ENCODE data around the gene MIF4GD. TPM values are rescaled to one million over a fixed set of nuclear protein-coding genes. Genes with fewer than 3 reads are reported as not detected.

Gene MIF4GD
- total RNA-seq, 1 experiment from 2014 or later: 21.6 TPM

DNA sequence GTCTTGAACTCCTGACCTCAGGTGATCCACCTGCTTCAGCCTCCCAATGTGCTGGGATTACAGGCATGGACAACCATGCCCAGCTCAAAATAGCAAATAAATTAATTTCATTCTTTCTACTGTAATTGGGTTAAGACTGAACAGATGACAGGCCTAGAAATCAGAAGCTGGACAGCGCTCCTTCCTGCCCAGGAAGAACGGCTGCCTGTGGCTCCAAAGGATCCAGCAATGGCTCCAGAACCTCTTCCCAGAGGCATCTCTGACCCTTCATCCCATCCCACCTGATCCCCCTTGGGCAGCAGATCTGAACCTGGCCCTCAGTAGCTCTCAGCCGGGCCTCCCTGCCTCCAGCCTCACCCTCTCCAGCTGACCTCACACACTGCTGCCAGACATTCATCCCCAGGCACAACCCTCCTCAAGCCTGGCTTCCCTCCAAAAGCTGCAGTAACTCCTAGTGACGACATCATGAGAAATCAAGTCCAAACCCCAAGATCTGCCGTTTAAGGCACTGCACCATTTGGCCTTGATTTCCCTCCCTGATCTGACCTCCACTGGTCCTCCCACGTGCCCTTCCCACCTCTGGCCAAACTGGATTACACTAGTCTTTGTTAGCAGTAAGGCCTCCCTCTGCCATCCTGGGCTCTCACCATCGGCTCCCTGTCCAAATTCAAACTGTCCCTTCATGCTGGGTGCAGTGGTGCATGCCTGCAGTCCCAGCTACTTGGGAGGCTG is 3.1 kb upstream of the MIF4GD start:
- ChIA-PET CTCF (interaction anchor here (1.7 kb wide), 1 partner anchor 15 kb away, joined by 6 read pairs; the partner anchor contains the start of gene SLC25A19), POLR2A (interaction anchor here (1.2 kb wide), 1 partner anchor 15 kb away, joined by 4 read pairs; the partner anchor contains the start of gene SLC25A19)
- Mint-ChIP-seq H3K4me3 (no peak overlapping the region), H3K27me3 (ENCODE audit: low read depth) (no peaks in the 10 kb centered on the region), H3K9me3 (no peaks in the 10 kb centered on the region), H3K4me1 (peaks cover 8% of the 10 kb centered on the region), H3K36me3 (peaks cover 20% of the 10 kb centered on the region), H3K27ac (no peak overlapping the region)
- DNase-seq (ENCODE audit: low spot score): no peak
- TF ChIP-seq ZNF671 (CRISPR knock-in tag; IDR thresholded peaks at IDR 0.05): no peak
- TF ChIP-seq IRF2 (CRISPR knock-in tag; IDR thresholded peaks at IDR 0.05; ENCODE audit: borderline replicate concordance, low read depth): no peak
- TF ChIP-seq, protein P1, sequence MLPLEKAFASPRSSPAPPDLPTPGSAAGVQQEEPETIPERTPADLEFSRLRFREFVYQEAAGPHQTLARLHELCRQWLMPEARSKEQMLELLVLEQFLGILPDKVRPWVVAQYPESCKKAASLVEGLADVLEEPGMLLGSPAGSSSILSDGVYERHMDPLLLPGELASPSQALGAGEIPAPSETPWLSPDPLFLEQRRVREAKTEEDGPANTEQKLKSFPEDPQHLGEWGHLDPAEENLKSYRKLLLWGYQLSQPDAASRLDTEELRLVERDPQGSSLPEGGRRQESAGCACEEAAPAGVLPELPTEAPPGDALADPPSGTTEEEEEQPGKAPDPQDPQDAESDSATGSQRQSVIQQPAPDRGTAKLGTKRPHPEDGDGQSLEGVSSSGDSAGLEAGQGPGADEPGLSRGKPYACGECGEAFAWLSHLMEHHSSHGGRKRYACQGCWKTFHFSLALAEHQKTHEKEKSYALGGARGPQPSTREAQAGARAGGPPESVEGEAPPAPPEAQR (CRISPR knock-in tag; IDR thresholded peaks at IDR 0.05): no peak
- TF ChIP-seq ZNF317 (CRISPR knock-in tag; IDR thresholded peaks at IDR 0.05; ENCODE audit: borderline replicate concordance, low read depth): no peak
- TF ChIP-seq, protein P2, sequence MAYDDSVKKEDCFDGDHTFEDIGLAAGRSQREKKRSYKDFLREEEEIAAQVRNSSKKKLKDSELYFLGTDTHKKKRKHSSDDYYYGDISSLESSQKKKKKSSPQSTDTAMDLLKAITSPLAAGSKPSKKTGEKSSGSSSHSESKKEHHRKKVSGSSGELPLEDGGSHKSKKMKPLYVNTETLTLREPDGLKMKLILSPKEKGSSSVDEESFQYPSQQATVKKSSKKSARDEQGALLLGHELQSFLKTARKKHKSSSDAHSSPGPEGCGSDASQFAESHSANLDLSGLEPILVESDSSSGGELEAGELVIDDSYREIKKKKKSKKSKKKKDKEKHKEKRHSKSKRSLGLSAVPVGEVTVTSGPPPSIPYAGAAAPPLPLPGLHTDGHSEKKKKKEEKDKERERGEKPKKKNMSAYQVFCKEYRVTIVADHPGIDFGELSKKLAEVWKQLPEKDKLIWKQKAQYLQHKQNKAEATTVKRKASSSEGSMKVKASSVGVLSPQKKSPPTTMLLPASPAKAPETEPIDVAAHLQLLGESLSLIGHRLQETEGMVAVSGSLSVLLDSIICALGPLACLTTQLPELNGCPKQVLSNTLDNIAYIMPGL (CRISPR knock-in tag; IDR thresholded peaks at IDR 0.05): no peak
- no peak for TF ChIP-seq NFATC4 (CRISPR knock-in tag; IDR thresholded peaks at IDR 0.05)
- TF ChIP-seq TEAD1 (CRISPR knock-in tag; IDR thresholded peaks at IDR 0.05): no peak
- TF ChIP-seq, protein P3, sequence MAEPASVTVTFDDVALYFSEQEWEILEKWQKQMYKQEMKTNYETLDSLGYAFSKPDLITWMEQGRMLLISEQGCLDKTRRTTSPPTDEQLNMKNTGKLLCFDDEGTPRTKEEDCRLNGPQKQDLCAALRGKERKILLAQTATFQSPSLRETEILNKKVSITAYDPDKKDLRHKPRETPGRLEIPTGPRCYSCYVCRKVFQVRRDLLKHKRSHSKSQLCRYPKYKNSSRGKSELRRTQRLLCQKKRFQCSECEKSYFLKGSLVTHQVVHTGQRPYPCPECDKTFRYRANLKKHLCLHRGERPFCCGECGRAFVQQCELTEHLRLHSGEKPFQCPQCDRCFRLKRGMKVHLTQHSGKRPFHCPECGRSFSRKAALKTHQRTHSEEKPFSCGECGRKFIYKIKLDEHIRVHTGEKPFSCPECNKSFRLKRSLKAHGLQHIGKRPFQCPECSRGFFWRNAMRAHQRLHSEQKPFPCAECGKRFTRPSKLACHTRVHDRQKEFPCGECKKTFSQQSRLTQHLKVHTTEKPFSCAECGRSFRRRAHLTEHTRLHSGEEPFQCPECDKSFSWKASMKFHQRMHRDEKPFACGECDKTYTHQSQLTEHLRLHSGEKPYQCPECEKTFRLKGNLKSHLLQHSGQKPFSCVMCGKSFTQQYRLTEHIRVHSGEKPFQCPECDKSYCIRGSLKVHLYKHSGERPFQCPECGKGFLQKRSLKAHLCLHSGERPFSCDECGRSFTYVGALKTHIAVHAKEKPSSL (CRISPR knock-in tag; conservative IDR thresholded peaks at IDR 0.05): no peak
- TF ChIP-seq TCF7 (CRISPR knock-in tag; IDR thresholded peaks at IDR 0.05; ENCODE audit: low read depth): no peak
- TF ChIP-seq NR3C1 (CRISPR knock-in tag; conservative IDR thresholded peaks at IDR 0.05; ENCODE audit: low read depth): no peak
- TF ChIP-seq, protein P4, sequence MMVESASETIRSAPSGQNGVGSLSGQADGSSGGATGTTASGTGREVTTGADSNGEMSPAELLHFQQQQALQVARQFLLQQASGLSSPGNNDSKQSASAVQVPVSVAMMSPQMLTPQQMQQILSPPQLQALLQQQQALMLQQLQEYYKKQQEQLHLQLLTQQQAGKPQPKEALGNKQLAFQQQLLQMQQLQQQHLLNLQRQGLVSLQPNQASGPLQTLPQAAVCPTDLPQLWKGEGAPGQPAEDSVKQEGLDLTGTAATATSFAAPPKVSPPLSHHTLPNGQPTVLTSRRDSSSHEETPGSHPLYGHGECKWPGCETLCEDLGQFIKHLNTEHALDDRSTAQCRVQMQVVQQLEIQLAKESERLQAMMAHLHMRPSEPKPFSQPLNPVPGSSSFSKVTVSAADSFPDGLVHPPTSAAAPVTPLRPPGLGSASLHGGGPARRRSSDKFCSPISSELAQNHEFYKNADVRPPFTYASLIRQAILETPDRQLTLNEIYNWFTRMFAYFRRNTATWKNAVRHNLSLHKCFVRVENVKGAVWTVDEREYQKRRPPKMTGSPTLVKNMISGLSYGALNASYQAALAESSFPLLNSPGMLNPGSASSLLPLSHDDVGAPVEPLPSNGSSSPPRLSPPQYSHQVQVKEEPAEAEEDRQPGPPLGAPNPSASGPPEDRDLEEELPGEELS (CRISPR knock-in tag; IDR thresholded peaks at IDR 0.05): no peak
- no peak for TF ChIP-seq JUN (CRISPR knock-in tag; IDR thresholded peaks at IDR 0.05)
- no peak for ATAC-seq

DNA sequence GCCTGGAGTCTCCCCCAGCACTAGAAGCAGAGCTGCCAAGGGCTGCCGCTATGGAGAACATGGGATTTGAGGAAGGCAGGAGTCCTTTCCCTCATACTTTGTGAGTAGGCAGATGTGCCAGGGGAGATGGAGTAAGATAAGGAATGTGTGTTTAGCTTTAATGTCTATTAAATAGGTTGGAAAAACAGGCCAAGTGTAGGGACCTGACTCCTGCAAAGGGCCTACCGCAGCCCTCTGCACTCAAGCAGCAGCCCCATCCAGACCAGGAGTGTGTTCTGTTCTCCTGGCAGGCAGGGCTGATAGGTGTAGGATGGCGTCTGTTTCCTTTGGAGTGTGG is 1.8 kb upstream of the MIF4GD start:
- H3K9me3 Mint-ChIP-seq: no peaks in the 10 kb centered on the region
- ChIA-PET CTCF (interaction anchor here (0.6 to 8.7 kb wide), 7 partner anchors 11 to 140 kb away, joined by 3 to 155 read pairs (median 32); partner anchors contain the start of genes GGA3, MRPS7 and SLC25A19), POLR2A (interaction anchor here (1.1 kb wide), 1 partner anchor 16 kb away, joined by 3 read pairs; the partner anchor contains the start of gene SLC25A19)
- TF ChIP-seq GRHL2 (CRISPR knock-in tag; IDR thresholded peaks at IDR 0.05; ENCODE audit: insufficient replicate concordance, severe bottlenecking): no peak
- TF ChIP-seq, protein P5, sequence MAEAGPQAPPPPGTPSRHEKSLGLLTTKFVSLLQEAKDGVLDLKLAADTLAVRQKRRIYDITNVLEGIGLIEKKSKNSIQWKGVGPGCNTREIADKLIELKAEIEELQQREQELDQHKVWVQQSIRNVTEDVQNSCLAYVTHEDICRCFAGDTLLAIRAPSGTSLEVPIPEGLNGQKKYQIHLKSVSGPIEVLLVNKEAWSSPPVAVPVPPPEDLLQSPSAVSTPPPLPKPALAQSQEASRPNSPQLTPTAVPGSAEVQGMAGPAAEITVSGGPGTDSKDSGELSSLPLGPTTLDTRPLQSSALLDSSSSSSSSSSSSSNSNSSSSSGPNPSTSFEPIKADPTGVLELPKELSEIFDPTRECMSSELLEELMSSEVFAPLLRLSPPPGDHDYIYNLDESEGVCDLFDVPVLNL (CRISPR knock-in tag; IDR thresholded peaks at IDR 0.05; ENCODE audit: borderline replicate concordance, low read depth): no peak
- DNase-seq (ENCODE audit: low spot score): no peak
- no peaks in the 10 kb centered on the region for H3K27me3 Mint-ChIP-seq (ENCODE audit: low read depth)
- no peak for ATAC-seq
- peaks cover 20% of the 10 kb centered on the region for H3K36me3 Mint-ChIP-seq
- peaks cover 15% of the 10 kb centered on the region for H3K4me1 Mint-ChIP-seq
- H3K4me3 Mint-ChIP-seq: peak overlapping the region; percentile 79
- H3K27ac Mint-ChIP-seq: peak overlapping the region; percentile 26; the same call in 1 of the 2 replicates
